HepG2 (cell line): Measurements from ENCODE around the gene PANX1. TPM values are rescaled to one million over a fixed set of nuclear protein-coding genes. Genes with fewer than 3 reads are reported as not detected.

Source experiments
- ATAC-seq: fragments of 200-7000 bp; cut with Tn5 transposase; 3 replicates; pipeline ENCODE4 v1.9.1; 2020; ENCODE audit warnings: mild to moderate bottlenecking, moderate library complexity
- BruUV-seq: library from RNA; stranded (reverse); fragments of 400-500 nt; replicated peaks from 2 replicates; lab custom pipeline; 2021; lab: Mats Ljungman, UMichigan
- CTCF ChIA-PET: fragments of 300-600 bp; formaldehyde crosslinking; extraction: SDS; loops from one replicate; lab custom pipeline; 2021; ENCODE audit warnings: low total read pairs, inconsistent platforms, low intra/inter-chr PET ratio; lab: Yijun Ruan, JAX
- POLR2A ChIA-PET: fragments of 350-600 bp; sonication (Branson Sonifier 250); formaldehyde crosslinking; loops from one replicate; lab custom pipeline; 2020; ENCODE audit warnings: antibody characterized with exemption, inconsistent platforms; lab: Yijun Ruan, JAX
- DNase-seq: peaks from one replicate; pipeline ENCODE4 v3.0.0-alpha.2; 2015; ENCODE audit warnings: low spot score
- FAIRE-seq: peaks from 3 replicates; lab custom pipeline; 2011; peaks lifted over from hg19 to GRCh38; lab: Jason Lieb, UNC
- H2AFZ ChIP-seq: one replicate; pipeline ENCODE4 v1.6.1; 2011; ENCODE audit warnings: low read length, inconsistent platforms
- H3K27ac ChIP-seq: fragments of 300-600 bp; 3 replicates; pipeline ENCODE4 v1.8.0; 2011; ENCODE audit warnings: mixed run types, mild to moderate bottlenecking, mixed read lengths, low read length, inconsistent platforms; ENCODE audit not compliant: insufficient read depth; ENCODE audit errors: extremely low read length
- H3K27me3 ChIP-seq, 2 experiments: fragments of 200-600 bp in 1 of 2; 2 replicates in 1 of 2; 3 replicates in 1 of 2; pipeline versions ENCODE4 v1.6.0 to v1.8.0; 2011; ENCODE audit warnings: low read length in 2 of 2, mild to moderate bottlenecking in 2 of 2, moderate library complexity in 2 of 2, inconsistent platforms in 1 of 2; ENCODE audit not compliant: insufficient read depth in 2 of 2, control insufficient read depth in 1 of 2
- H3K36me3 ChIP-seq, 2 experiments: fragments of 200-600 bp in 1 of 2; replicated peaks in 1 of 2; 2 replicates in 1 of 2; 3 replicates in 1 of 2; pipeline versions ENCODE4 v1.5.1 to v1.8.0; 2011; ENCODE audit warnings: low read length in 2 of 2, inconsistent platforms in 1 of 2; ENCODE audit not compliant: insufficient read depth in 2 of 2, control insufficient read depth in 1 of 2
- H3K4me1 ChIP-seq: 2 replicates; pipeline ENCODE4 v1.5.1; 2012; ENCODE audit warnings: low read length, inconsistent platforms; ENCODE audit not compliant: insufficient read depth
- H3K4me2 ChIP-seq: 2 replicates; pipeline ENCODE4 v1.6.0; 2011; ENCODE audit warnings: low read depth, low read length, inconsistent platforms
- H3K4me3 ChIP-seq, 3 experiments: fragments of 200-600 bp in 1 of 3; sonication (generic), shearing (Covaris generic) in 1 of 3; replicated peaks in 1 of 3; 2 replicates each; pipeline ENCODE4 v1.5.1; 2011 to 2016; ENCODE audit warnings: low read length in 3 of 3, inconsistent platforms in 2 of 3, low read depth in 2 of 3, mild to moderate bottlenecking in 2 of 3, control low read depth in 1 of 3, mixed read lengths in 1 of 3; ENCODE audit not compliant: insufficient read depth in 1 of 3
- H3K79me2 ChIP-seq: one replicate; pipeline ENCODE4 v1.6.1; 2011; ENCODE audit warnings: low read length, inconsistent platforms; ENCODE audit not compliant: insufficient read depth
- H3K9ac ChIP-seq: 2 replicates; pipeline ENCODE4 v1.6.0; 2011; ENCODE audit warnings: mild to moderate bottlenecking, low read depth, low read length, inconsistent platforms; ENCODE audit not compliant: insufficient read depth
- H3K9me3 ChIP-seq: 2 replicates; pipeline ENCODE4 v1.5.1; 2012; ENCODE audit warnings: mild to moderate bottlenecking, low read length
- H4K20me1 ChIP-seq: 2 replicates; pipeline ENCODE4 v1.6.0; 2011; ENCODE audit warnings: inconsistent platforms, mild to moderate bottlenecking, low read length, moderate library complexity; ENCODE audit not compliant: insufficient read depth
- AGO2 ChIP-seq: fragments of 200-400 bp; formaldehyde crosslinking; optimal IDR thresholded peaks from 2 replicates; pipeline ENCODE3; 2017; ENCODE audit warnings: mild to moderate bottlenecking, low read depth, low read length, moderate library complexity
- BORCS8-MEF2B ChIP-seq: sonication (generic); formaldehyde crosslinking; IDR thresholded peaks from 2 replicates; pipeline ENCODE4 v1.8.0; 2022; ENCODE audit warnings: mild to moderate bottlenecking, missing genetic modification reagents
- FOSL2 ChIP-seq: sonication (generic); formaldehyde crosslinking; IDR thresholded peaks from 2 replicates; pipeline ENCODE4 v1.4.0; 2020; ENCODE audit warnings: missing genetic modification reagents
- KAT8 ChIP-seq: IDR thresholded peaks from 2 replicates; pipeline ENCODE4 v1.6.1; 2016; ENCODE audit warnings: missing genetic modification reagents, missing compliant biosample characterization
- THYN1 ChIP-seq: sonication (generic); formaldehyde crosslinking; IDR thresholded peaks from 2 replicates; pipeline ENCODE4 v1.8.1; 2023; ENCODE audit warnings: low read depth, mild to moderate bottlenecking, moderate library complexity, missing genetic modification reagents, borderline replicate concordance
- ZBTB7B ChIP-seq: sonication (generic); formaldehyde crosslinking; IDR thresholded peaks from 2 replicates; pipeline ENCODE4 v1.4.0; 2020; ENCODE audit warnings: missing genetic modification reagents
- ZNF205 ChIP-seq: IDR thresholded peaks from 2 replicates; pipeline ENCODE4 v1.6.1; 2018; ENCODE audit warnings: missing biosample characterization, missing genetic modification reagents
- ZNF33A ChIP-seq: sonication (generic); formaldehyde crosslinking; IDR thresholded peaks from 2 replicates; pipeline ENCODE4 v1.5.1; 2020; ENCODE audit warnings: missing genetic modification reagents, mild to moderate bottlenecking, moderate library complexity, borderline replicate concordance
- ZNF407 ChIP-seq: sonication (generic); formaldehyde crosslinking; IDR thresholded peaks from one replicate; pipeline ENCODE4 v1.5.1; 2020; ENCODE audit warnings: mild to moderate bottlenecking, missing genetic modification reagents; ENCODE audit errors: not compliant biosample characterization
- ZNF556 ChIP-seq: sonication (generic); formaldehyde crosslinking; IDR thresholded peaks from 2 replicates; pipeline ENCODE4 v1.4.0; 2020; ENCODE audit warnings: mild to moderate bottlenecking, missing genetic modification reagents, borderline replicate concordance
- ZNF850 ChIP-seq: sonication (generic); formaldehyde crosslinking; conservative IDR thresholded peaks from 2 replicates; pipeline ENCODE4 v1.9.0; 2021; ENCODE audit warnings: mild to moderate bottlenecking, missing genetic modification reagents
- WGBS: methylation state at CpG from one replicate; pipeline ENCODE4 v1.1.6; 2017; ENCODE audit warnings: low lambda C conversion rate; 5-methylcytosine and 5-hydroxymethylcytosine counted together
- in situ Hi-C: cut with HindIII; loops from 2 replicates; pipeline ENCODE4 v1.10.0; 2017; ENCODE audit warnings: low pct_unique_long_range_greater_than_20kb; ENCODE audit not compliant: extremely low pct_ligation_motif_present
- intact Hi-C: fragments of 100-400 bp; cut with micrococcal nuclease; formaldehyde crosslinking; loops from one replicate; pipeline ENCODE4 v1.10.0; 2022; ENCODE audit not compliant: unreplicated experiment
- polyA plus RNA-seq, 8 experiments: library from polyadenylated mRNA; depleted of rRNA in 3 of 8; stranded (reverse) in 7 of 8; unstranded in 1 of 8; fragments of >200 nt; fragmentation: Illumina TruSeq in 4 of 8; extraction: Trizol in 4 of 8; gene quantifications; 2 replicates each; pipeline versions ENCODE4 v1.2.1 to v1.2.3, GENCODE V29; 2011 to 2016; ENCODE audit warnings: low read depth in 4 of 8, missing spikeins in 1 of 8, mixed read lengths in 1 of 8; ENCODE audit not compliant: insufficient read depth in 1 of 8
- total RNA-seq, 5 experiments: library from RNA; depleted of rRNA; stranded (reverse); fragments of >200 nt; fragmentation: Illumina TruSeq; extraction: Trizol; gene quantifications; 2 replicates each; pipeline ENCODE4 v1.2.3, GENCODE V29; 2016; ENCODE audit warnings: low read depth in 1 of 5
- TF ChIP-seq, protein P1 (sequence below): sonication (generic); formaldehyde crosslinking; IDR thresholded peaks from 2 replicates; pipeline ENCODE4 v1.4.0; 2020; ENCODE audit warnings: missing genetic modification reagents
- TF ChIP-seq, protein P2 (sequence below): sonication (generic); formaldehyde crosslinking; IDR thresholded peaks from 2 replicates; pipeline ENCODE4 v1.4.0; 2020; ENCODE audit warnings: missing genetic modification reagents

The PANX1 gene
- total and polyA plus RNA-seq, 2 of the 13 experiments (the other 11 are each of a cell fraction or from before 2014, with no cell fraction given) = 8.3 to 24.8 TPM

GRCh38 chr11:94154095-94154856 is 25.6 kb downstream of the PANX1 start:
- peak overlapping the region; percentile 74 for H3K27ac ChIP-seq
- TF ChIP-seq ZNF850 (no peak), ZBTB7B (CRISPR knock-in tag) (no peak), ZNF205 (CRISPR knock-in tag) (no peak), ZNF407 (CRISPR knock-in tag) (no peak), KAT8 (CRISPR knock-in tag) (no peak), THYN1 (CRISPR knock-in tag) (no peak), BORCS8-MEF2B (CRISPR knock-in tag) (no peak), AGO2 (no peak), FOSL2 (CRISPR knock-in tag) (peak; percentile 63; the same call in 1 of the 2 replicates), ZNF33A (CRISPR knock-in tag) (no peak), ZNF556 (no peak)
- TF ChIP-seq, protein P1, sequence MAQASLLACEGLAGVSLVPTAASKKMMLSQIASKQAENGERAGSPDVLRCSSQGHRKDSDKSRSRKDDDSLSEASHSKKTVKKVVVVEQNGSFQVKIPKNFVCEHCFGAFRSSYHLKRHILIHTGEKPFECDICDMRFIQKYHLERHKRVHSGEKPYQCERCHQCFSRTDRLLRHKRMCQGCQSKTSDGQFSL = no peak
- TF ChIP-seq, protein P2, sequence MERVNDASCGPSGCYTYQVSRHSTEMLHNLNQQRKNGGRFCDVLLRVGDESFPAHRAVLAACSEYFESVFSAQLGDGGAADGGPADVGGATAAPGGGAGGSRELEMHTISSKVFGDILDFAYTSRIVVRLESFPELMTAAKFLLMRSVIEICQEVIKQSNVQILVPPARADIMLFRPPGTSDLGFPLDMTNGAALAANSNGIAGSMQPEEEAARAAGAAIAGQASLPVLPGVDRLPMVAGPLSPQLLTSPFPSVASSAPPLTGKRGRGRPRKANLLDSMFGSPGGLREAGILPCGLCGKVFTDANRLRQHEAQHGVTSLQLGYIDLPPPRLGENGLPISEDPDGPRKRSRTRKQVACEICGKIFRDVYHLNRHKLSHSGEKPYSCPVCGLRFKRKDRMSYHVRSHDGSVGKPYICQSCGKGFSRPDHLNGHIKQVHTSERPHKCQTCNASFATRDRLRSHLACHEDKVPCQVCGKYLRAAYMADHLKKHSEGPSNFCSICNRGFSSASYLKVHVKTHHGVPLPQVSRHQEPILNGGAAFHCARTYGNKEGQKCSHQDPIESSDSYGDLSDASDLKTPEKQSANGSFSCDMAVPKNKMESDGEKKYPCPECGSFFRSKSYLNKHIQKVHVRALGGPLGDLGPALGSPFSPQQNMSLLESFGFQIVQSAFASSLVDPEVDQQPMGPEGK (CRISPR knock-in tag) = 0 out of 2 replicates have a peak, but pooled peaks have one; percentile 26

More at GRCh38 chr11:94154095-94154856, 25.6 kb downstream of the PANX1 start:
- DNase-seq (no peak), ATAC-seq (no peak), FAIRE-seq (no peak)
- BruUV-seq = no TSS peak
- Histone ChIP-seq H3K9me3 (no peaks in the 10 kb centered on the region), H2AFZ (no peak overlapping the region), H3K9ac (peak overlapping the region; percentile 20; the same call in 1 of the 2 replicates), H3K36me3 (peaks cover 0 to 2% of the 10 kb centered on the region in 2 experiments; a peak in 2 of 5 replicates), H3K4me3 (peak overlapping the region in 1 of 3 experiments; percentile 20; a peak in 1 of 6 replicates), H3K27me3 (no peaks in the 10 kb centered on the region), H3K4me2 (peak overlapping the region; percentile 68), H3K79me2 (peaks cover 25% of the 10 kb centered on the region), H3K4me1 (peaks cover 53% of the 10 kb centered on the region), H4K20me1 (no peaks in the 10 kb centered on the region; the same call in 1 of the 2 replicates)
- in situ Hi-C loops = no loop called here
- WGBS = 41% methylated on average over 3 of the region's 3 CpGs
- intact Hi-C loops = no loop called here
- CTCF ChIA-PET = no interaction called here
- POLR2A ChIA-PET = interaction anchor here (4.4 kb wide), 1 partner anchor 26 kb away, joined by 30 read pairs; the partner anchor contains the start of gene PANX1
